Hepatocyte (in vitro differentiated cells): ENCODE results near the gene ATP1B1.
"Not testable (repeated sequence)": the region's sequence is repeated elsewhere in the genome, so short reads cannot be mapped to it uniquely, and the experiment has no call there.

Experiments used
- EZH2 ChIP-seq: fragments of 200-600 bp; sonication (generic); IDR thresholded peaks from 2 replicates; pipeline ENCODE4 v1.6.1; 2016; ENCODE audit warnings: antibody characterized with exemption, mild to moderate bottlenecking, borderline replicate concordance
- EZH2phosphoT487 ChIP-seq: fragments of 200-600 bp; sonication (generic); IDR thresholded peaks from one replicate; pipeline ENCODE4 v1.6.1; 2018; ENCODE audit warnings: antibody characterized with exemption, mild to moderate bottlenecking, low read depth, moderate library complexity; ENCODE audit not compliant: unreplicated experiment, severe bottlenecking
- TF ChIP-seq, protein P1 (sequence below): fragments of 200-600 bp; sonication (generic); IDR thresholded peaks from 2 replicates; pipeline ENCODE4 v1.5.1; 2016; ENCODE audit warnings: antibody characterized with exemption, mild to moderate bottlenecking; ENCODE audit not compliant: poor library complexity

DNA sequence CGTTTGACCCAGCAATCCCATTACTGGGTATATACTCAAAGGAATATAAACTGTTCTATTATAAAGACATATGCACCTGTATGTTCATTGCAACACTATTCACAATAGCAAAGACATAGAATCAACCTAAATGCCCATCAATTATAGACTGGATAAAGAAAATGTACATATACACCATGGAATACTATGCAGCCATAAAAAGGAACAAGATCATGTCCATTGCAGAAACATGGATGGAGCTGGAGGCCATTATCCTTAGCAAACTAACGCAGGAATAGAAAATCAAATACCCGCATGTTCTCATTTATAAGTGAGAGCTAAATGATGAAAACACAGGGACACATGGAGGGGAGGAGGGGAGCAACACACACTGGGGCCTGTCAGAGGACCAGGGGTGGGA, 72.9 kb downstream of the ATP1B1 start:
- TF ChIP-seq, protein P1, sequence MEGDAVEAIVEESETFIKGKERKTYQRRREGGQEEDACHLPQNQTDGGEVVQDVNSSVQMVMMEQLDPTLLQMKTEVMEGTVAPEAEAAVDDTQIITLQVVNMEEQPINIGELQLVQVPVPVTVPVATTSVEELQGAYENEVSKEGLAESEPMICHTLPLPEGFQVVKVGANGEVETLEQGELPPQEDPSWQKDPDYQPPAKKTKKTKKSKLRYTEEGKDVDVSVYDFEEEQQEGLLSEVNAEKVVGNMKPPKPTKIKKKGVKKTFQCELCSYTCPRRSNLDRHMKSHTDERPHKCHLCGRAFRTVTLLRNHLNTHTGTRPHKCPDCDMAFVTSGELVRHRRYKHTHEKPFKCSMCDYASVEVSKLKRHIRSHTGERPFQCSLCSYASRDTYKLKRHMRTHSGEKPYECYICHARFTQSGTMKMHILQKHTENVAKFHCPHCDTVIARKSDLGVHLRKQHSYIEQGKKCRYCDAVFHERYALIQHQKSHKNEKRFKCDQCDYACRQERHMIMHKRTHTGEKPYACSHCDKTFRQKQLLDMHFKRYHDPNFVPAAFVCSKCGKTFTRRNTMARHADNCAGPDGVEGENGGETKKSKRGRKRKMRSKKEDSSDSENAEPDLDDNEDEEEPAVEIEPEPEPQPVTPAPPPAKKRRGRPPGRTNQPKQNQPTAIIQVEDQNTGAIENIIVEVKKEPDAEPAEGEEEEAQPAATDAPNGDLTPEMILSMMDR, result not testable (repeated sequence)
- not testable (repeated sequence) for TF ChIP-seq EZH2, EZH2phosphoT487
